ENCODE results near the gene OSBP2.

OSBP2 gene

GRCh38 chr22:30949934-30950660 lies 255.4 kb downstream of the OSBP2 start:
- no peak for DNase-seq

GRCh38 chr22:30953206-30953605 lies 258.5 kb downstream of the OSBP2 start:
- no peak for DNase-seq

GRCh38 chr22:30955153-30955552 lies 260.5 kb downstream of the OSBP2 start:
- DNase-seq, result no peak
